ENCODE data around the gene HMMR.
"Not testable (repeated sequence)": the region's sequence is repeated elsewhere in the genome, so short reads cannot be mapped to it uniquely, and the experiment has no call there.

The HMMR gene

GRCh38 chr5:163447191-163447590 is 13.2 kb upstream of the HMMR start:
- no peak for DNase-seq
- no peak for TF ChIP-seq GATA1 (IDR thresholded peaks at IDR 0.05; ENCODE audit: low read depth, low read length)
- no peak for TF ChIP-seq POLR2A (IDR thresholded peaks at IDR 0.05; ENCODE audit: low read length)

DNA sequence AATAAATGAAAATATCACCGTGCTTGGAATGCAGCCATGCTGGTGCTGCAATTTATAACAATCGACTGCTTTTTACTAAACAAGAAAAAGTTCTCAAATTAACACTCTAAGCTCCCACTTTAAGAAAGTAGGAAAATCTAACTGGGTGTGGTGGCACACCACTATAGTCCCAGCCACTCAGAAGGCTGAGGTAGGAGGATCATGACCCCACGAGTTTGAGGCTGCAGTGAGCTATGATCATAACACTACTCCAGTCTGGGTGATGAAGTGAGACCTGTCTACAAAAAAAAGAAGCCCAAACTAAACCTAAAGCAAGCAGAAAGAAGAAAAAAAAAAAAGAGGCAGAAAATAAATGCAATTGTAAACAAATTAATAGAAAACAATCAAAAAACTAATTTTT is 12.6 kb upstream of the HMMR start:
- DNase-seq = no peak
- no peak for TF ChIP-seq POLR2A (IDR thresholded peaks at IDR 0.05; ENCODE audit: low read length)
- TF ChIP-seq GATA1 (IDR thresholded peaks at IDR 0.05; ENCODE audit: low read depth, low read length) = no peak

GRCh38 chr5:163448491-163448890 is 11.9 kb upstream of the HMMR start:
- no peak for DNase-seq
- TF ChIP-seq POLR2A (IDR thresholded peaks at IDR 0.05; ENCODE audit: low read length) = no peak
- TF ChIP-seq GATA1 (IDR thresholded peaks at IDR 0.05; ENCODE audit: low read depth, low read length) = no peak

DNA sequence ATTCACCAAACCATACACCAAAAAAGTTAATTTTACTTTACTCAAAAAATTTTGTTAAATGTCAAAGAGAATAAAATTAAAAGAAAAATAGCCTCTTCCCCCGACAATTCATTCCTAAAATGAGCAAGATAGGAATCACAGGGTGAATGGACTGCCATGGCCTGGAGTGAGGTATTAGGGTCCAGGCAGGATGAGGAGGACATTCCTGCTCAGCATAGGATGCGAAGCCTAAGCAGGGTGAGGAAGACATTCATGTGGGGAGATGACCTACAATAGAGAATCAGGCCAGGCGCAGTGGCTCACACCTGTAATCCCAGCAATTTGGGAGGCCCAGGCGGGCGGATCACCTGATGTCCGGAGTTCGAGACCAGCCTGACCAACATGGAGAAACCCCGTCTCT is 8.9 kb upstream of the HMMR start:
- DNase-seq = no peak
- no peak for TF ChIP-seq GATA1 (IDR thresholded peaks at IDR 0.05; ENCODE audit: low read depth, low read length)
- TF ChIP-seq POLR2A (IDR thresholded peaks at IDR 0.05; ENCODE audit: low read length) = no peak

DNA sequence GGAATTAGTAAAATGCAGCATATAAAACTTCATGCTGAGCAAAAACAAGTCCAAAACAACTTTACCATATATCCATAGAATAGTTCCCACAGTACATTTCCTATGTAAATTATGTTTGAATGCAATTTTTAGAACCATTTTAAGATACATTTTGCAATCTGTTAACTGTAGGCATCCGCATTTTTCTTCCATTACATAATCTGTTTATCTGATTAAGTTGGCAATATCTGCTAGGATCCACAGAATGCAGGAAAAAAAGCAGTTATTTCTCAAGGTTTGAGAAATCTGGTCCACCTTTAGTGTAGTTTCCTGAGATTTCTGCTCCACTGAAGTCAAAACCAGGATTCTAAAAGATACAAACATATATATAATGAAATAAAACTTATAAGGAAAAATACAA is 6.7 kb upstream of the HMMR start:
- DNase-seq = no peak
- no peak for TF ChIP-seq GATA1 (IDR thresholded peaks at IDR 0.05; ENCODE audit: low read depth, low read length)
- TF ChIP-seq POLR2A (IDR thresholded peaks at IDR 0.05; ENCODE audit: low read length) = no peak

DNA sequence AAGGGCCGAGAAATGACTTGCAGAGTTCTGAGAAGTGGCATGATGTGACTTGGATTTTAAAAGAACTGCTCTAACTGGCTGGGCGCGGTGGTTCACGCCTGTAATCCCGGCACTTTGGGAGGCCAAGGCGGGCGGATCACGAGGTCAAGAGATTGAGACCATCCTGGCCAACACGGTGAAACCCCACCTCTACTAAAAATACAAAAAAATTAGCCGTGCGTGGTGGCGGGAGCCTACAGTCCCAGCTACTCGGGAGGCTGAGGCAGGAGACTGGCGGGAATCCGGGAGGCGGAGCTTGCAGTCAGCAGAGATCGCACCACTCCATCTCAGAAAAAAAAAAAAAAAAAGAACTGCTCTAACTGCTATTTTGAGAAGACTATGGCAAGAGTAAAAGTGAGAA is 5.0 kb upstream of the HMMR start:
- DNase-seq = not testable (repeated sequence)

GRCh38 chr5:163456029-163456589 is 4.3 kb upstream of the HMMR start:
- TF ChIP-seq POLR2A (IDR thresholded peaks at IDR 0.05; ENCODE audit: low read length) (no peak), GATA1 (IDR thresholded peaks at IDR 0.05; ENCODE audit: low read depth, low read length) (no peak)

DNA sequence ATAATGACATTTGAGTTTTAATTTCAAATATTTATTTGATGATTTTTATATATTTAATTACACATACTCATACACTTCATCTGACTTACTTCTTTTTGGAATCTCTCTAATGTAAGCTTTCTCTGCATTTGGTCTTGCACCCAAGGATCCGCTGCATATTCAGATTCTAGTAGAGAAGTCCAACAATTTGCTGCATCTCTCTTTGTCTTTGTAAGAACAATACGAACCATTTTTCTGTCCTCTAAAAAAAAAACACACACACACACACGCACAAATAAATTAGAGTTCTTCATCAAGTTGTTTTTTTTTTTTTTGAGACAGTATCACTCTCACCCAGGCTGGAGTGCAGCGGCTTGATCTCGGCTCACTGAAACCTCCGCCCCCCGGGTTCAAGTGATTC is 3.6 kb upstream of the HMMR start:
- no peak for DNase-seq
- TF ChIP-seq GATA1 (IDR thresholded peaks at IDR 0.05; ENCODE audit: low read depth, low read length) = no peak
- no peak for TF ChIP-seq POLR2A (IDR thresholded peaks at IDR 0.05; ENCODE audit: low read length)

More at GRCh38 chr5:163456029-163456589, 4.3 kb upstream of the HMMR start:
- DNase-seq = no peak

- peak; percentile 45 to 66 for DNase-seq
- TF ChIP-seq POLR2A (IDR thresholded peaks at IDR 0.05; ENCODE audit: low read length) (no peak), GATA1 (IDR thresholded peaks at IDR 0.05; ENCODE audit: low read depth, low read length) (no peak)
Observed at GRCh38 chr5:163458778-163459385, 1.6 kb upstream of the HMMR start.

- no peak for DNase-seq
- TF ChIP-seq POLR2A (IDR thresholded peaks at IDR 0.05; ENCODE audit: low read length) (no peak), GATA1 (IDR thresholded peaks at IDR 0.05; ENCODE audit: low read depth, low read length) (no peak)
Observed at GRCh38 chr5:163459462-163459818, 992 bp upstream of the HMMR start.

DNA sequence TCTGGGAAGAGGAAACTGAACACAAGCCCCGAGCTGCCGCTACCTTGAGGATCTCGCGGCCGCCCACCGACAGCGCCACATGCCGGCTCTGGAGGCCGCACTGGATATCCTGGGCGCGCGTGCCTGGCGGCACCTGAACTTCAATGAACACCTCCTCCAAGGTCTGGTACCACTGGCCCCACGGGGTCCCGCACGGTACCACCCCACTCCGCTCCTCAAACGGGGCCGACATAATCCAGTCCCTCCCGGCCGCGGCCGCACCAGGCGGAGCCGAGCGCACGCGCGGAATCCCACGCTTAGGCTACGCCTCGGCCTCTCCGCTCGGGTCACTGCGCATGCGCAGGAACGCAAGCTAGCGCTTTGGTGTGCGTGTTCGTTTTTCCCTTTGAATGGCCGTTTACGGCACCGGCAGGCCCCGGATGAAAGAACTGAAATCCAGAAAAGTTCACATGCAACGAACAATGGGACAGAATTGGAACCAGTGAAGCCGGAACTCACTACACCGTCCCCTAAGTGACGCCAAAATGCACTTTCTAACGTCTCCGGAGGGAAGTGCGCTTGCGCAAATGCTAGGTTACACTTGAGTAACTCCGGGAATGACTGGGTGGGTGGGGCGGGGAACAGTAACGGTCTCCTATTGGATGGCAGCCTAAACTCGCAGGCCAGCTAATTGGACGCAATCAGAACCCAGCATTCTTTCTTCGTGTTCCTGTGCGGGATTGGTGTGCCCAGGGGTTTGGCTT is 442 bp upstream of the HMMR start, which contains the start of gene NUDCD2:
Gene NUDCD2, minus strand, starts transcription at position 284 of the 743 bp plus-strand sequence. Its CDS starts 52 bp downstream, at position 232.
- DNase-seq = peak; percentile 98 to 99
- TF ChIP-seq POLR2A (IDR thresholded peaks at IDR 0.05; ENCODE audit: low read length) (peak; percentile 91), GATA1 (IDR thresholded peaks at IDR 0.05; ENCODE audit: low read depth, low read length) (no peak)

- DNase-seq = no peak
- TF ChIP-seq POLR2A (IDR thresholded peaks at IDR 0.05; ENCODE audit: low read length) (no peak), GATA1 (IDR thresholded peaks at IDR 0.05; ENCODE audit: low read depth, low read length) (no peak)
Observed at GRCh38 chr5:163463063-163463435, 2.6 kb downstream of the HMMR start.

DNA sequence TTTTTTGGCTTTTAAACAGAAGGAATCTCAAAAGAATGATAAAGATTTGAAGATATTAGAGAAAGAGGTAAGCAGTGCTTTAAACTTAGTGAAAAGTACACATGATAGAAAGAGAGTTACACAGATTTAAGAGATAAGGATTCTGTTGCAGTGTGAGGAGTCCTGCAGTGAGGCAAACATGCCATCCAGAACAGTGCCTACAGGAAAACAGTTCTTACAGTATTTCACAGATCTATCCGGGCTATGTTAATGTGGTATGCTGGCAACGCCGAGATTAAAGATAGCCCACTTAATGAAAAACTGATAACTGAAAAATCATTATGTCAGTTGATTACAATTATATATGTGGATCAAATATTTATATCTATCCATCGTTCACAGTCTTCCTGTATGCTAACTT is 7.2 kb downstream of the HMMR start:
- TF ChIP-seq GATA1 (IDR thresholded peaks at IDR 0.05; ENCODE audit: low read depth, low read length) (no peak), POLR2A (IDR thresholded peaks at IDR 0.05; ENCODE audit: low read length) (no peak)
- no peak for DNase-seq

GRCh38 chr5:163473635-163474243 is 13.3 kb downstream of the HMMR start:
- DNase-seq = peak; percentile 17 to 26
- no peak for TF ChIP-seq GATA1 (IDR thresholded peaks at IDR 0.05; ENCODE audit: low read depth, low read length)
- TF ChIP-seq POLR2A (IDR thresholded peaks at IDR 0.05; ENCODE audit: low read length) = no peak

Measured in erythroblast (primary cell).